IMR-90 (cell line): ENCODE results near the gene TMEM117.

Source experiments
- FOS ChIP-seq: fragments of 150-350 bp; IDR thresholded peaks from 2 replicates; pipeline ENCODE4 v1.6.1; 2016; ENCODE audit warnings: low read depth, low read length
- MAFK ChIP-seq: IDR thresholded peaks from 2 replicates; pipeline ENCODE4 v1.6.1; 2012; ENCODE audit warnings: low read depth, low read length, improper control_type of control experiment
- MAZ ChIP-seq: IDR thresholded peaks from 2 replicates; pipeline ENCODE4 v1.6.1; 2012; ENCODE audit warnings: low read depth, mild to moderate bottlenecking, low read length, improper control_type of control experiment, moderate library complexity, borderline replicate concordance
- POLR2A ChIP-seq: IDR thresholded peaks from 2 replicates; pipeline ENCODE4 v1.6.1; 2012; ENCODE audit warnings: mild to moderate bottlenecking, low read depth, low read length
- RAD21 ChIP-seq: IDR thresholded peaks from 2 replicates; pipeline ENCODE4 v1.6.1; 2012; ENCODE audit warnings: low read length, improper control_type of control experiment
- RCOR1 ChIP-seq: IDR thresholded peaks from 2 replicates; pipeline ENCODE4 v1.6.1; 2012; ENCODE audit warnings: mild to moderate bottlenecking, low read length, improper control_type of control experiment; ENCODE audit not compliant: insufficient replicate concordance
- RFX5 ChIP-seq: IDR thresholded peaks from 2 replicates; pipeline ENCODE4 v1.8.0; 2012; ENCODE audit warnings: low read depth, mild to moderate bottlenecking, low read length, moderate library complexity
- TF ChIP-seq, protein P1 (sequence below): conservative IDR thresholded peaks from 2 replicates; pipeline ENCODE4 v1.5.1; 2012; ENCODE audit warnings: mild to moderate bottlenecking, low read depth, low read length, improper control_type of control experiment
- TF ChIP-seq, protein P2 (sequence below): fragments of 150-350 bp; IDR thresholded peaks from 2 replicates; pipeline ENCODE4 v1.6.1; 2017; ENCODE audit warnings: mild to moderate bottlenecking, antibody characterized with exemption, low read length, low read depth

- no peak for TF ChIP-seq FOS
- no peak for TF ChIP-seq POLR2A
- TF ChIP-seq, protein P1, sequence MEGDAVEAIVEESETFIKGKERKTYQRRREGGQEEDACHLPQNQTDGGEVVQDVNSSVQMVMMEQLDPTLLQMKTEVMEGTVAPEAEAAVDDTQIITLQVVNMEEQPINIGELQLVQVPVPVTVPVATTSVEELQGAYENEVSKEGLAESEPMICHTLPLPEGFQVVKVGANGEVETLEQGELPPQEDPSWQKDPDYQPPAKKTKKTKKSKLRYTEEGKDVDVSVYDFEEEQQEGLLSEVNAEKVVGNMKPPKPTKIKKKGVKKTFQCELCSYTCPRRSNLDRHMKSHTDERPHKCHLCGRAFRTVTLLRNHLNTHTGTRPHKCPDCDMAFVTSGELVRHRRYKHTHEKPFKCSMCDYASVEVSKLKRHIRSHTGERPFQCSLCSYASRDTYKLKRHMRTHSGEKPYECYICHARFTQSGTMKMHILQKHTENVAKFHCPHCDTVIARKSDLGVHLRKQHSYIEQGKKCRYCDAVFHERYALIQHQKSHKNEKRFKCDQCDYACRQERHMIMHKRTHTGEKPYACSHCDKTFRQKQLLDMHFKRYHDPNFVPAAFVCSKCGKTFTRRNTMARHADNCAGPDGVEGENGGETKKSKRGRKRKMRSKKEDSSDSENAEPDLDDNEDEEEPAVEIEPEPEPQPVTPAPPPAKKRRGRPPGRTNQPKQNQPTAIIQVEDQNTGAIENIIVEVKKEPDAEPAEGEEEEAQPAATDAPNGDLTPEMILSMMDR, result no peak
- no peak for TF ChIP-seq RAD21
- no peak for TF ChIP-seq RFX5
- no peak for TF ChIP-seq MAFK
- TF ChIP-seq RCOR1, result no peak
- TF ChIP-seq, protein P2, sequence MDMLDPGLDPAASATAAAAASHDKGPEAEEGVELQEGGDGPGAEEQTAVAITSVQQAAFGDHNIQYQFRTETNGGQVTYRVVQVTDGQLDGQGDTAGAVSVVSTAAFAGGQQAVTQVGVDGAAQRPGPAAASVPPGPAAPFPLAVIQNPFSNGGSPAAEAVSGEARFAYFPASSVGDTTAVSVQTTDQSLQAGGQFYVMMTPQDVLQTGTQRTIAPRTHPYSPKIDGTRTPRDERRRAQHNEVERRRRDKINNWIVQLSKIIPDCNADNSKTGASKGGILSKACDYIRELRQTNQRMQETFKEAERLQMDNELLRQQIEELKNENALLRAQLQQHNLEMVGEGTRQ, result no peak
- TF ChIP-seq MAZ, result no peak
Observed at GRCh38 chr12:43992856-43993255, 157.0 kb downstream of the TMEM117 start.
